ENCODE data around the gene JUND.

DNA sequence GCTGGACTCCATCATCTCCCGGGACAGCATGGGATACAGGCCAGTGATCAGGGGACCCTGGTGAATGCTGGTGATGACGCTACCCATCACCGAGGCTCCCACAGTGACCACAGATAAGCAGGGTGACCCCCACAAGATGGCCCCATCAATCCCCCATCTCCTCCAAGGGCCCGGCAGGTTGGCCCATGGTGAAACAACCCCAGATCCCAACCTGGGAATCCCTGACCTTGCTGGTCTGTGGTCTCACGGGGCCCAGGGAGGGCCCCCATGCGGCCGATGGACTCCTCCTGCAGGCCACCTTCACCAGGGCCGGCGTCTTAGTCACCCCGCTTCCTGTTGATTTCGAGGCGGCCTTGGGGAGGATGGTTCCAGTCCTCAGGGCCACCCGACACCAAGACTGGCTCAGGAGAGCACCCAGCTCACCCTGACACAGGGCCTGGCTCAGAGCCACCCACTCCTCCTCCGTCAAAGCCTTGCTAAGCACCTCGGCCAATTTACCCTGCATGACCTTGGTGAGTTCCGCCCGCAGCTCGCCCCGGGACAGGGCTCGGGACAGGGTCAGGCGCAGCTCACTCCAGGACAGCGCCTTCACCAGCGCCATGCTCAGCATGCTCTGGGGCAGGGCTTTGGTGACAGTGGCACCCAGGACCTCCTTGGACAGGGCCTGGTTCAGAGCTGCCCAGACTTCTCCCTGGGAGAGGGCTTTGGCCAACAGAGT lies 17.1 kb downstream of the JUND start:
- TF ChIP-seq EZH2 (IDR thresholded peaks at IDR 0.05; ENCODE audit: low read depth, unreplicated experiment): no peak
- no peak for TF ChIP-seq EZH2phosphoT487 (IDR thresholded peaks at IDR 0.05; ENCODE audit: unreplicated experiment)
- TF ChIP-seq, protein P1, sequence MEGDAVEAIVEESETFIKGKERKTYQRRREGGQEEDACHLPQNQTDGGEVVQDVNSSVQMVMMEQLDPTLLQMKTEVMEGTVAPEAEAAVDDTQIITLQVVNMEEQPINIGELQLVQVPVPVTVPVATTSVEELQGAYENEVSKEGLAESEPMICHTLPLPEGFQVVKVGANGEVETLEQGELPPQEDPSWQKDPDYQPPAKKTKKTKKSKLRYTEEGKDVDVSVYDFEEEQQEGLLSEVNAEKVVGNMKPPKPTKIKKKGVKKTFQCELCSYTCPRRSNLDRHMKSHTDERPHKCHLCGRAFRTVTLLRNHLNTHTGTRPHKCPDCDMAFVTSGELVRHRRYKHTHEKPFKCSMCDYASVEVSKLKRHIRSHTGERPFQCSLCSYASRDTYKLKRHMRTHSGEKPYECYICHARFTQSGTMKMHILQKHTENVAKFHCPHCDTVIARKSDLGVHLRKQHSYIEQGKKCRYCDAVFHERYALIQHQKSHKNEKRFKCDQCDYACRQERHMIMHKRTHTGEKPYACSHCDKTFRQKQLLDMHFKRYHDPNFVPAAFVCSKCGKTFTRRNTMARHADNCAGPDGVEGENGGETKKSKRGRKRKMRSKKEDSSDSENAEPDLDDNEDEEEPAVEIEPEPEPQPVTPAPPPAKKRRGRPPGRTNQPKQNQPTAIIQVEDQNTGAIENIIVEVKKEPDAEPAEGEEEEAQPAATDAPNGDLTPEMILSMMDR (conservative IDR thresholded peaks at IDR 0.05; ENCODE audit: low read depth in 2 of 2): no peak
- TF ChIP-seq, protein P2, sequence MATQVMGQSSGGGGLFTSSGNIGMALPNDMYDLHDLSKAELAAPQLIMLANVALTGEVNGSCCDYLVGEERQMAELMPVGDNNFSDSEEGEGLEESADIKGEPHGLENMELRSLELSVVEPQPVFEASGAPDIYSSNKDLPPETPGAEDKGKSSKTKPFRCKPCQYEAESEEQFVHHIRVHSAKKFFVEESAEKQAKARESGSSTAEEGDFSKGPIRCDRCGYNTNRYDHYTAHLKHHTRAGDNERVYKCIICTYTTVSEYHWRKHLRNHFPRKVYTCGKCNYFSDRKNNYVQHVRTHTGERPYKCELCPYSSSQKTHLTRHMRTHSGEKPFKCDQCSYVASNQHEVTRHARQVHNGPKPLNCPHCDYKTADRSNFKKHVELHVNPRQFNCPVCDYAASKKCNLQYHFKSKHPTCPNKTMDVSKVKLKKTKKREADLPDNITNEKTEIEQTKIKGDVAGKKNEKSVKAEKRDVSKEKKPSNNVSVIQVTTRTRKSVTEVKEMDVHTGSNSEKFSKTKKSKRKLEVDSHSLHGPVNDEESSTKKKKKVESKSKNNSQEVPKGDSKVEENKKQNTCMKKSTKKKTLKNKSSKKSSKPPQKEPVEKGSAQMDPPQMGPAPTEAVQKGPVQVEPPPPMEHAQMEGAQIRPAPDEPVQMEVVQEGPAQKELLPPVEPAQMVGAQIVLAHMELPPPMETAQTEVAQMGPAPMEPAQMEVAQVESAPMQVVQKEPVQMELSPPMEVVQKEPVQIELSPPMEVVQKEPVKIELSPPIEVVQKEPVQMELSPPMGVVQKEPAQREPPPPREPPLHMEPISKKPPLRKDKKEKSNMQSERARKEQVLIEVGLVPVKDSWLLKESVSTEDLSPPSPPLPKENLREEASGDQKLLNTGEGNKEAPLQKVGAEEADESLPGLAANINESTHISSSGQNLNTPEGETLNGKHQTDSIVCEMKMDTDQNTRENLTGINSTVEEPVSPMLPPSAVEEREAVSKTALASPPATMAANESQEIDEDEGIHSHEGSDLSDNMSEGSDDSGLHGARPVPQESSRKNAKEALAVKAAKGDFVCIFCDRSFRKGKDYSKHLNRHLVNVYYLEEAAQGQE (IDR thresholded peaks at IDR 0.05; ENCODE audit: unreplicated experiment): no peak
- no peak for TF ChIP-seq POLR2AphosphoS5 (IDR thresholded peaks at IDR 0.05; ENCODE audit: low read depth)
- TF ChIP-seq, protein P3, sequence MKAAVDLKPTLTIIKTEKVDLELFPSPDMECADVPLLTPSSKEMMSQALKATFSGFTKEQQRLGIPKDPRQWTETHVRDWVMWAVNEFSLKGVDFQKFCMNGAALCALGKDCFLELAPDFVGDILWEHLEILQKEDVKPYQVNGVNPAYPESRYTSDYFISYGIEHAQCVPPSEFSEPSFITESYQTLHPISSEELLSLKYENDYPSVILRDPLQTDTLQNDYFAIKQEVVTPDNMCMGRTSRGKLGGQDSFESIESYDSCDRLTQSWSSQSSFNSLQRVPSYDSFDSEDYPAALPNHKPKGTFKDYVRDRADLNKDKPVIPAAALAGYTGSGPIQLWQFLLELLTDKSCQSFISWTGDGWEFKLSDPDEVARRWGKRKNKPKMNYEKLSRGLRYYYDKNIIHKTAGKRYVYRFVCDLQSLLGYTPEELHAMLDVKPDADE (IDR thresholded peaks at IDR 0.05): no peak
- no peak for TF ChIP-seq ZNF114 (CRISPR knock-in tag; IDR thresholded peaks at IDR 0.05)
- no peak for TF ChIP-seq JUNB (IDR thresholded peaks at IDR 0.05; ENCODE audit: unreplicated experiment)
